Measurements from ENCODE around the gene CAMK1D. TPM values are rescaled to one million over a fixed set of nuclear protein-coding genes. Genes with fewer than 3 reads are reported as not detected.
"Not testable (repeated sequence)": the region's sequence is repeated elsewhere in the genome, so short reads cannot be mapped to it uniquely, and the experiment has no call there.

Gene CAMK1D
- polyA plus RNA-seq, 1 donor from 2014 or later: 41.4 TPM

DNA sequence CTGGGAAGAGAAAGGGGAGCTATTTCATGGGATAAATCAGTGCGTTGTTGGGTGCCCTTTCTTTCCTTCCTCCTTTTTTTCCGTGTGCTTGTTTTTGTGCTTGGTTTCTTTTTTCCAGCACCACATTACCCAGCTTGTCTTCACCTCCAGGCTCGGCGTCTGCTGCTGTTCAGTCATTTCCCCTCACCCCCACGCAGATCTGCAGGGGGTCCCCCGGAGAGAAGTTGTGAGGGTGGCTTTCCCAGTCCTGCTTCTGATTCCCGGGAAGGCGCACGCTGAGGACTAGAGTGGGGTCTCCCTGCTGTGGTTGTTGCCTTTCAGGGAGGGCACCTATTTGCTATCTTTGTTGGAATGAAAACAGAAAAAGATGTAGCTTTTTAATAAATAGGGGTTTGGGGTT is 1.6 kb downstream of the CAMK1D start:
- Mint-ChIP-seq H3K4me3 (peak overlapping the region; percentile 97 to 99 (median 98)), H3K27ac (peak overlapping the region; percentile 98 to 99 (median 99)), H3K4me1 (peaks cover 40 to 51% (median 49%) of the 10 kb centered on the region in 3 donors), H3K9me3 (no peaks in the 10 kb centered on the region), H3K36me3 (peaks cover 1% of the 10 kb centered on the region), H3K27me3 (peaks cover 1% of the 10 kb centered on the region)

DNA sequence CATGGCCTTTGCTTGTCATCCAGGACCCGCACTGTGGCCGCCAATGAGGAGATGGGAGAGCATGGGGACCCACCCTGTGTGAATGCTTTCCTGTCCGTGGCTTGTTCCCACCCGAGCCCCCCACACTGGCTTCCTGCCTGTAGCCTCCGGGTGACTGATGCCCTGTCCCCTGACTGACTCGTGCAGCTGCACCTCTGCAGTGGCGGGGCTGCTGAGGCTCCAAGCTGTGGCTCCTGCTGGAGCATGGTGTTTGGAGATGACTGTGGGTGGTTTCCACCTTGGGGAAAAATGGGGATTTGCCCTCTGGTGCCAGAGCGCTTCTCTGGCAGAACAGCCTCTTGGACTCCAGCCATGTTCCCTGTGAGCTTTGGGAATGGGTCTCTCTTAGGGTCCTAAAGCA is 2.1 kb downstream of the CAMK1D start:
- Mint-ChIP-seq H3K4me1 (peaks cover 42 to 55% (median 49%) of the 10 kb centered on the region in 3 donors), H3K36me3 (peaks cover 1% of the 10 kb centered on the region), H3K9me3 (no peaks in the 10 kb centered on the region), H3K27ac (peak overlapping the region; percentile 23 to 78 (median 66)), H3K4me3 (peak overlapping the region; percentile 97 to 99 (median 98)), H3K27me3 (peaks cover 1% of the 10 kb centered on the region)

DNA sequence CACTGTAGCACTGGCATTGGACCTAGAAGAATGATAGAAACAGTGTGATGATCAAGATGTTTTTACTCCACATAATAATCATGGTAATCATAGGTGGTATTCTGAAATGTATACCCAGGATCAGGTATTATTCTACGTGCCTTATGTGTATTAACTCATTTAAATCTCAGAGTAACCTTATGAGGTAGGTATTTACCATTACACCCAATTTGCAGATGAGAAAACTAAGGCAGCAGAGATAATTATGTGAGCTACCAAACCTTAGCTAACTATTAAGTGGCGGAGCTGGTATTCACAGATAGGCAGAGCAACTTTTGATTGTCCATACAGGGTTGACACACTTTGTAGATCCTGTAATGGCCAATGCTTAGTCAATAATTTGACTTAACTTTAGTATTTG is 2.5 kb downstream of the CAMK1D start:
- H3K27me3 Mint-ChIP-seq: peaks cover 1% of the 10 kb centered on the region
- no peaks in the 10 kb centered on the region for H3K9me3 Mint-ChIP-seq
- H3K36me3 Mint-ChIP-seq: peaks cover 1% of the 10 kb centered on the region
- H3K27ac Mint-ChIP-seq: peak overlapping the region; percentile 59 to 78 (median 66)
- peaks cover 45 to 58% (median 49%) of the 10 kb centered on the region in 3 donors for H3K4me1 Mint-ChIP-seq
- peak overlapping the region; percentile 97 to 99 (median 98) for H3K4me3 Mint-ChIP-seq

DNA sequence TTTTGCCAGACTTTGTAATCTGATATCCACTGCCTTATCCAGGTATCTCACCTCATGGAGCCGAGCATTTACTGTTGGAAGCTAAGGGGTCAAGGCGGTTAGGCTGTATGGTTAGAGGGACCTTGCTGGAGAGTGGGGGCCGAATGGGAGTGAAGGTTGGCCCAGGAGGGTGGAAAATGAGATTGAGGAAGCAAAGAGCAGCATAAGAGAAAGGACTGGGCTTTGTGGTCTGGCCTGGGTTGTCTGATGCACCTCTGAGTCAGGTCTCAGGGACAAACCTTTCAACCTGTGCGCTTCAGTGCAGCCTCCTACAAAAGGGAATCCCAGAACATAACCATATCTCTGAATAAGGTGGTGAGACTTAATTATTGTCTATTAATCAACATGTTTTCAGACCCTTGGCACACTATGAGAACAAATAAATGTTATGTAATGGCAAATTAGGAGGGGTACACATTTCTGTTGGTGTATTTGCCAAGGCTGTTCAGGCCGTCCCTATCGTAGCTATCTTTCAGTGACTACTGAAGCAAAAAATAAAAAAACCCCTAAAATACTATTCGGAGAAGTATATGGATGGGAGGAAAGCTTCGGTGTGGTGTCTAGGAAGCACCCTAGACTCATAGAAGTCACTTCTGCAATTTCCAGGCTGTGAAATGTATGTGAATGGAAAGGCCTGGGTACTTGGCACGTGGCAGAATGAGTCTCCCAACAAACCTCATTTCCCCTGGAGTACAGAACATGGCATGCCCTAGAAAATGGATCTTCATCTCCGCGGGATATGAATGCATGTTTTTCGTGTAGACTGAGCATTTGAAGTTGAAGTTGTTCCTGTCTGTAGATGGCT is 4.3 kb downstream of the CAMK1D start:
- Mint-ChIP-seq H3K36me3 (peaks cover 1% of the 10 kb centered on the region), H3K4me1 (peaks cover 49 to 59% (median 55%) of the 10 kb centered on the region in 3 donors), H3K9me3 (no peaks in the 10 kb centered on the region), H3K27me3 (peaks cover 1% of the 10 kb centered on the region), H3K27ac (peak overlapping the region; percentile 72 to 91 (median 82)), H3K4me3 (peak overlapping the region; percentile 17 to 86 (median 62))

DNA sequence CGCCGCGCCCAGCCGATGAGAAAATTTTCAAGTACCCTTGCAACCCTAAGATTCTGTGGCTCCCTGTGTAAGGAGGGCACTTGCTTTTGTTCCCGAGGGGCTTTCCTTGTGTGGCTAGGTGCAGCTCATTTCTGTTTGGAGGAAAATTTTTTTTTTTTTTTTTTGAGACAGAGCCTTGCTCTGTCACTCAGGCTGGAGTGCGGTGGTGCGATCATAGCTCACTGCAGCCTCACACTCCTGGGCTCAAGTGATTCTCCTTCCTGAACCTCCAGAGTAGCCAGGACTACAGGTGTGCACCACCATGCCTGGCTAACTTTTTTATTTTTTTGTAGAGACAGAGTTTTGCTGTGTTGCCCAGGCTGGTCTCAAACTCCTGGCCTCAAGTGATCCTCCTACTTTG is 5.3 kb downstream of the CAMK1D start:
- H3K4me1 Mint-ChIP-seq: peaks cover 52 to 68% (median 65%) of the 10 kb centered on the region in 3 donors
- H3K9me3 Mint-ChIP-seq, H3K27me3 Mint-ChIP-seq, H3K36me3 Mint-ChIP-seq: not testable (repeated sequence)
- peak overlapping the region; percentile 64 to 76 (median 73) for H3K27ac Mint-ChIP-seq
- peak overlapping the region in 3 of 4 donors; percentile 4 to 60 (median 28) for H3K4me3 Mint-ChIP-seq

DNA sequence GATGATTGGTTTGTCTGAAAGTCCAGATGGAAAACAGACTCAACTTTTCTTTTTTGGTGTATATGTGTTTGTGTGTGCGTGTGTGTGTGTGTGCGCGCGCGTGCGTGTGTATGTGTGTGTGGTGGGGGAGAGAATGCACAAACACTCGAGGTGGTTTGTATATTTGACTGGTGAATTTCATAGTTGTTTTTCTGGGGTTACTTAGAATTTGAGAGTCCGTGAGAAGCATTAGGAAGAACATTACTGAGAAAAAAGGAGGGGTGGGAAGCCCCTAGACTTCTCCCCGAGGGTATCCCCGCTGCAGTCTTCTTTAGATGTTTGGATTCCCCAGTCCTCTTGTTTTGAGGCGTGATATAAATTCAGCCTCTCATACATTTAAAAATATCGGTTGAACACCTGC is 6.0 kb downstream of the CAMK1D start:
- H3K4me3 Mint-ChIP-seq: peak overlapping the region in 3 of 4 donors; percentile 60 to 89 (median 84)
- H3K27me3 Mint-ChIP-seq: peaks cover 1% of the 10 kb centered on the region
- H3K4me1 Mint-ChIP-seq: peaks cover 57 to 73% (median 71%) of the 10 kb centered on the region in 3 donors
- H3K27ac Mint-ChIP-seq: peak overlapping the region; percentile 55 to 84 (median 76)
- no peaks in the 10 kb centered on the region for H3K9me3 Mint-ChIP-seq
- H3K36me3 Mint-ChIP-seq: peaks cover 1% of the 10 kb centered on the region

DNA sequence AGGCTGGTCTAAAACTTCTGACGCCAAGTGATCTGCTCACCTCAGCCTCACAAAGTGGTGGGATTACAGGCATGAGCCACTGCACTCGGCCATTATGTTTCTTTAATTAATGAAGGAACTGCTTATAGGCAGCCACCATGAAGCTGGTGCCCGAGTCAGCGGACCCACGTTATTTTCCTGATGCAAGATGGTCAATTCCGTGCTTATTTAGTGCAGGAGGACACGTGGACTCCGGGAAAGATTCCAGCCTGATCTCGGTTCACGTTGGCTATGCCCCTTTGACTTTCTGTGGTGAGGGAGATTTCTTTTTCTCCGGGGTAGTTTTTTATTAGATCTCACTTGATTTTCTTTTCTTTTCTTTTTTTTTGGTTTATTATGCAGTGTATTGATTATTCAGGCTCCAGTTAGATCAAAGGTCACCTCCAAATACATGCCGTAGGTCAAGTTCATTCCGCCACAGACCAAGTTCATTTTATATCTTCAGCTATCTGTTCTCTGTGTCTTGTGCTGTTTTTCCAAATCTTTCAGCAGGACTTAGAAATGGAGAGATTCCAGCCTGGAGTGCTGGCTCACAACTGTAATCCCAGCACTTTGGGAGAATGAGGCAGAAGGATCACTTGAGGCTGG is 8.3 kb downstream of the CAMK1D start:
- Mint-ChIP-seq H3K4me1 (peaks cover 61 to 66% (median 66%) of the 10 kb centered on the region in 3 donors), H3K36me3 (peaks cover 6% of the 10 kb centered on the region), H3K4me3 (peak overlapping the region in 3 of 4 donors; percentile 7 to 70 (median 68)), H3K27ac (peak overlapping the region; percentile 4 to 13 (median 6)), H3K9me3 (no peaks in the 10 kb centered on the region), H3K27me3 (peaks cover 1% of the 10 kb centered on the region)

DNA sequence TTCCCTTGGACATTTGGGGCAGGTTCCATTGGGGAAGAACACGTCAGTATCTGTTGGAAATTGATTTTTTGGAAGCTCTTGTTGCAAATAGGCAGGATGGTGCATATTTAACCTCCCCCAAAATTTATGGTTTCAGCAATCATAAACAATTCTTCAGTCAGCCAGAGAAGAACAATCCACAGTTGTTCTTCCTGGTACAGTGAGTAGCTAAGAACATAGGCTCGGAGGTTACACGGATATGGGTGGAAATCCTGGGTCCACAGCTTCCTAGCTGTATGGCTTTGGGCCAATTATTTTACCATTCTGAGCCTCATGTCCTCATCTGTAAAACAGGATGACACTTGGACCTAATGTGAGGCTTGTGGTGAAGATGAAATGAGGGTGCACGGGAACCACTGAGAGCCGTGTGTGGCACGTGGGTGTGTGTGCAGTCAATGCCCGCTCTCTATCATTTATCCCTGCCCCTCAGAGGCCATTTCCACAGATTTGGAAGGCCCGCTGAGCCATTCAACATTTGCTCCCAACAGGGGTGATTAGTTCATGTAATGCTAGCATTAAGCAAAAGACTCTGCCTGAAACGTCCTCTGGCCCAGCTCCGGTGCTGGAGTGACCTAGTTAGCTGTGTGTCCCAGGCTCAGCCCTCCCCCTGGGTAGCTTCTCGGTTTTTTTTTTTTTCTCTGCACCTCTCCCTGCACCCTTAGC is 9.7 kb downstream of the CAMK1D start:
- Mint-ChIP-seq H3K27ac (peak overlapping the region in 2 of 3 donors; percentile 9 to 67), H3K36me3 (peaks cover 6% of the 10 kb centered on the region), H3K4me3 (peak overlapping the region in 3 of 4 donors; percentile 50 to 68 (median 61)), H3K4me1 (peaks cover 50 to 58% (median 55%) of the 10 kb centered on the region in 3 donors), H3K27me3 (peaks cover 1% of the 10 kb centered on the region), H3K9me3 (no peaks in the 10 kb centered on the region)

DNA sequence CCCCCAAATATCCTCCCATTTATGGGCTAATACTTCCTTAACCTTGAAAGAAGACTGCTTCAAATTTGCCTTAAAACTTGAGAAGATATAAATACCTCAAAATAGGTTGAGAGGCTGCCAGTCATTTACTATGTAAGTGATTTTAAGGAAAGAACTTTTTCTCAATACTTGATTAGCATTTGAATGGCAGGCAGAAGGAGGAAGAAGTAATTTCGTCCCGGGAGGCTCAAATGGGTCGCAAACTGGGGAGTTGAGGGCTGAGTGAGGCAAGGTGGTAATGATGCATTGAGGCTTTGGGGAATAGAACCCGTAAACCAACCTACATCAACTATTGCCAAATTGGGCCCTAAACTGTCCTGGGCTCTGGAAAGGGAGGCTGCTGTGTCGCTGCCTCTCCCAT is 11.1 kb downstream of the CAMK1D start:
- Mint-ChIP-seq H3K27me3 (no peaks in the 10 kb centered on the region), H3K4me3 (peak overlapping the region in 1 of 4 donors; percentile 57), H3K4me1 (peaks cover 49 to 54% (median 51%) of the 10 kb centered on the region in 3 donors), H3K27ac (peak overlapping the region; percentile 3 to 82 (median 58)), H3K36me3 (peaks cover 5% of the 10 kb centered on the region), H3K9me3 (no peaks in the 10 kb centered on the region)

DNA sequence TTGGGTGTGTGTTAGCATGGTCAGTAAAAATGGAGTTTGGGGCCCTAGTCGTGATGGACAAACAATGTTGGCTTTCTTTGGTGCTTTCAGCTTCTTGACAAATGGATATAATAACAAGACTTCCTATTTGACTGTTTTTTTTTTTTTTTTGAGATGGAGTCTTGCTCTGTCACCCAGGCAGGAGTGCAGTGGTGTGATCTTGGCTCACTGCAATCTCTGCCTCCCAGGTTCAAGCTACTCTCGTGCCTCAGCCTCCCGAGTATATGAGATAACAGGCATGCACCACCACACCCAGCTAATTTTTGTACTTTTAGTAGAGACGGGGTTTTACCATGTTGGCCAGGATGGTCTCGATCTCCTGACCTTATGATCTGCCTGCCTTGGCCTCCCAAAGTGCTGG is 11.8 kb downstream of the CAMK1D start:
- not testable (repeated sequence) for H3K9me3 Mint-ChIP-seq, H3K36me3 Mint-ChIP-seq, H3K27me3 Mint-ChIP-seq
- H3K4me3 Mint-ChIP-seq: peak overlapping the region in 1 of 4 donors; percentile 57
- H3K4me1 Mint-ChIP-seq: peaks cover 47 to 55% (median 52%) of the 10 kb centered on the region in 3 donors
- peak overlapping the region in 2 of 3 donors; percentile 7 to 58 for H3K27ac Mint-ChIP-seq

DNA sequence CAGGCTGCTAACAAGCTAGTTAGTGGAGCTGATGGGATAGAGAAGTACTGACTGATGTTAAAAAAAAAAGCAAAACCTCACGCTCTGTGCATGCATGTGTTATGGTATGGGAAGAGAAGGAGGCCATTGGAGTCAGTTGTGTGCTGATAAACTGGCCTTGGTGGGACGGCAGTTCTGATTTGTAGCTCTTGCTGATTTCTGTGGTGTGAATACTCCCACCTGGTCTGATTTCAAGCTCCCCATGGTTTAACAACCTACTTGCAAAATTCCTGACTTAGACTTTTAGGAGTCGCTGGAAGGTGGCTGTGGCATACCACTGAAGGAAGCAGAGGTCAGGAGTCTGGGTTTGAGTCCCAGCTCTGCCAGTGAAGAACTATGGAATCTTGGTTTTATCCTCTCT is 15.2 kb downstream of the CAMK1D start:
- peaks cover 30 to 50% (median 39%) of the 10 kb centered on the region in 3 donors for H3K4me1 Mint-ChIP-seq
- H3K27ac Mint-ChIP-seq: peak overlapping the region in 1 of 3 donors; percentile 89
- H3K27me3 Mint-ChIP-seq: no peaks in the 10 kb centered on the region
- no peaks in the 10 kb centered on the region for H3K9me3 Mint-ChIP-seq
- peaks cover 11% of the 10 kb centered on the region for H3K36me3 Mint-ChIP-seq
- peak overlapping the region in 1 of 4 donors; percentile 73 for H3K4me3 Mint-ChIP-seq

DNA sequence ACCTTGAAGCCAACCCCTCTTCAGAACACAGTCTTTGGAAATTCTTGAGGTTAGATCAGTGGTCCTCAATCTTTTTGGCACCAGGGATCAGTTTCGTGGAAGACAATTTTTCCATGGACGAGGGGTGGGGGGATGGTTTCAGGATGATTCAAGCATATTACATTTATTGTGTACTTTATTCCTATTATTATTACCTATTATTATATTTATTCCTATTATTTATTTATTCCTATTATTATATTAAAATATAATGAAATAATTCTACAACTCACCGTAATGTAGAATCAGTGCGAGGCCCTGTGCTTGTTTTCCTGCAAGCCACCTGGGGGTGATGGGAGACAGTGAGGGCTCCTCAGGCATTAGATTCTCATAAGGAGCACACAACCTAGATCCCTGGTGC is 17.9 kb downstream of the CAMK1D start:
- no peak overlapping the region for H3K4me3 Mint-ChIP-seq
- H3K27ac Mint-ChIP-seq: peak overlapping the region in 1 of 3 donors; percentile 16
- H3K36me3 Mint-ChIP-seq: peaks cover 6% of the 10 kb centered on the region

DNA sequence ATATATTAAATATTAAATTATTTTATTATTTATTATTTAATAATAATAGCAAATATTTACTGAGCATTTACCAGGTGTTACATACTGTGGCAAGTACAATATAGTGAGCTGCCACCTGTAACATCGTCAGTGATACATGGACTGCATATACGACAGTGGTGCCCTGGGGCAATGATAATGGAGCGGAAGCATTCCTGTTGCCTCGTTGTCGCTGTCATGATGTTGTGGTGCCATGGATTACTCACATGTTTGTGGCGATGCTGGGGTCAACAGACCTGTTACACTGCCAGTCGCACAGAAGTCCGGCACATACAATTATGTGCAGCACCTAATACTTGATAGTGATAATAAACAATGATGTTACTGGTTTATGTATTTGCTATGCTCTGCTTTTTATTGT is 20.6 kb downstream of the CAMK1D start:
- H3K36me3 Mint-ChIP-seq: peaks cover 7% of the 10 kb centered on the region
- H3K4me1 Mint-ChIP-seq: peaks cover 13 to 26% (median 22%) of the 10 kb centered on the region in 3 donors
- H3K4me3 Mint-ChIP-seq: no peak overlapping the region
- peak overlapping the region in 1 of 3 donors; percentile 21 for H3K27ac Mint-ChIP-seq
- H3K9me3 Mint-ChIP-seq: no peaks in the 10 kb centered on the region
- no peaks in the 10 kb centered on the region for H3K27me3 Mint-ChIP-seq

More for the DNA sequence above, 17.9 kb downstream of the CAMK1D start:
- no peaks in the 10 kb centered on the region for H3K27me3 Mint-ChIP-seq
- peaks cover 11 to 27% (median 27%) of the 10 kb centered on the region in 3 donors for H3K4me1 Mint-ChIP-seq
- H3K9me3 Mint-ChIP-seq: no peaks in the 10 kb centered on the region

DNA sequence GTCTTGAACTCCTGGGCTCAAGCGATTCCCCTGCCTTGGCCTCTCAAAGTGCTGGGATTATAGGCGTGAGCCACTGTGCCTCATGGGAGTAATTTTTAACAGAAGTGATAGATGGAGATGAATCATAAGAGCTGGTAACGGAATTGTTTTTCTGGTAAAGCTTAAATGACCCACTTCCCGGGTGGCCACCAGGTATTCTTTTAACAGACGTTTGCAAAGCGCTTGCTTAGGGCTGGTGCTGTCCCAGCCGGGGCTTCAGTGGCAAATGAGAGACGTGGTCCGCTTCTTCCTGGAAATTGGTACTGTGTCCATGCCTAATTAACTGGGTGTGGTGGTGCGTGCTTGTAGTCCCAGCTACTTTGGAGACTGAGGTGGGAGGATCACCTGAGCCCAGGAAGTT is 23.5 kb downstream of the CAMK1D start:
- peaks cover 18 to 22% (median 20%) of the 10 kb centered on the region in 3 donors for H3K4me1 Mint-ChIP-seq
- no peak overlapping the region for H3K27ac Mint-ChIP-seq
- H3K27me3 Mint-ChIP-seq: no peaks in the 10 kb centered on the region
- H3K9me3 Mint-ChIP-seq: no peaks in the 10 kb centered on the region
- H3K4me3 Mint-ChIP-seq: no peak overlapping the region
- H3K36me3 Mint-ChIP-seq: peaks cover 6% of the 10 kb centered on the region
